ENCODE data around the gene ANKZF1. TPM values are rescaled to one million over a fixed set of nuclear protein-coding genes. Genes with fewer than 3 reads are reported as not detected.

ANKZF1 gene
- total RNA-seq, 5 donors from 2014 or later (not counting 1 experiment from before 2014, with no cell fraction given): 119 to 220 (median 194) TPM

DNA sequence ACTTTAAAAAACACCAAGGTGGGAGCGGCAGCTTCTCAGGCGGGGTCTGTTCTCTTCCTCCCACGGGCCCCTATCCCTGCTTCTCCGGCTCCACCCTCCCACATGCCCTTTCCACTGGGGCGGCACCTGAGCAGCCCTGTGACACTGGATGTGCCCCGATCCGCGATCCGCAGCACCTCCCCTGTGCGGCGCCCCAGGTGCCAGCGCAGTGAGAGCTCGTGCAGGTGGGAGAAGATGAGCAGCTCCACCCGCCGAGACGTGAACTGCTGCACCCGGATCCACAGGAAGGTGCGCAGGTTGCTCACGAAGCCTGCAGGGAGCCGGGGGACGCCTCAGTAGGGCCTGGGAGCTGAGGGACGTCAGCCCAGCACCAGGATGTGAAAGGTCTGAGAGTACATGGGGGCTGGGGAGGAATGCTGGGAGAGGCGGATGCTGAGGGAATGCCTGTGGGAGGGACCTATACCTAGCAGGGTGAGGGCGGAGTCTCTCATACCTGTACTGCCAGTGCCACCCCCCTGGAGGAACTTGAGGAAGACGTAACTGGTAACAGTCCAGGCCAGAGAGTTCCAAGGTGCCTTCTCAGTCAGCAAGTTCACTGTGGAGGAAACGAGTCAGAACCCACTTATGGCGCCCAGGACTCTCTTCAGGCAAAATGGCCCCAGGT is 13.6 kb upstream of the ANKZF1 start:
- peaks cover 19 to 32% (median 23%) of the 10 kb centered on the region in 3 donors for H3K4me1 Mint-ChIP-seq
- no peak overlapping the region for H3K27ac ChIP-seq (ENCODE audit: low read length)
- no peak overlapping the region for H3K4me3 Mint-ChIP-seq
- H3K36me3 ChIP-seq (ENCODE audit: control insufficient read depth in 2 of 2, extremely low read depth in 1 of 2, insufficient read depth in 1 of 2, low read length in 1 of 2): peaks cover 2 to 15% of the 10 kb centered on the region in 2 donors
- POLR2A ChIA-PET: no interaction called here
- peaks cover 4 to 29% of the 10 kb centered on the region in 2 experiments for H3K4me1 ChIP-seq (ENCODE audit: control insufficient read depth in 1 of 2, extremely low read depth in 1 of 2, insufficient read depth in 2 of 2, low read length in 2 of 2)
- H3K4me3 ChIP-seq (ENCODE audit: control insufficient read depth in 1 of 2, extremely low read depth in 1 of 2, low read length in 1 of 2): no peak overlapping the region
- DNase-seq: no peak
- no peak for ATAC-seq (replicated peaks in 1 of 4)
- no peak overlapping the region for H3K27ac Mint-ChIP-seq
- no peaks in the 10 kb centered on the region for H3K27me3 ChIP-seq (replicated peaks in 1 of 2; ENCODE audit: control insufficient read depth in 2 of 2, extremely low read depth in 1 of 2, insufficient read depth in 2 of 2, low read length in 1 of 2)
- H3K9me3 ChIP-seq: no peaks in the 10 kb centered on the region
- CTCF ChIA-PET: interaction anchor here in 1 of 2 donors (0.6 to 1.1 kb wide), 3 partner anchors 45 to 59 kb away, joined by 3 read pairs; partner anchors contain the start of gene SLC23A3
- no peaks in the 10 kb centered on the region for H3K27me3 Mint-ChIP-seq
- peaks cover 10% of the 10 kb centered on the region for H3K36me3 Mint-ChIP-seq
- no peaks in the 10 kb centered on the region for H3K9me3 Mint-ChIP-seq
- WGBS (ENCODE audit: insufficient coverage): 89% methylated on average over 19 of the region's 27 CpGs

GRCh38 chr2:219216535-219216915 is 13.1 kb upstream of the ANKZF1 start:
- Histone ChIP-seq H3K27me3 (replicated peaks in 1 of 2; ENCODE audit: control insufficient read depth in 2 of 2, extremely low read depth in 1 of 2, insufficient read depth in 2 of 2, low read length in 1 of 2) (no peaks in the 10 kb centered on the region), H3K27ac (ENCODE audit: low read length) (no peak overlapping the region), H3K4me1 (ENCODE audit: control insufficient read depth in 1 of 2, extremely low read depth in 1 of 2, insufficient read depth in 2 of 2, low read length in 2 of 2) (peaks cover 4 to 25% of the 10 kb centered on the region in 2 experiments), H3K4me3 (ENCODE audit: control insufficient read depth in 1 of 2, extremely low read depth in 1 of 2, low read length in 1 of 2) (no peak overlapping the region), H3K9me3 (no peaks in the 10 kb centered on the region), H3K36me3 (ENCODE audit: control insufficient read depth in 2 of 2, extremely low read depth in 1 of 2, insufficient read depth in 1 of 2, low read length in 1 of 2) (peaks cover 7 to 20% of the 10 kb centered on the region in 2 donors)
- ATAC-seq (replicated peaks in 1 of 4) (no peak), DNase-seq (no peak)
- H3K4me1 Mint-ChIP-seq: peaks cover 14 to 27% (median 20%) of the 10 kb centered on the region in 3 donors
- no peaks in the 10 kb centered on the region for H3K27me3 Mint-ChIP-seq
- ChIA-PET CTCF (interaction anchor here (0.6 to 1.1 kb wide), 4 partner anchors 19 to 60 kb away, joined by 3 to 7 read pairs (median 3); partner anchors contain the start of gene SLC23A3 (in 1 of the 2)), POLR2A (no interaction called here)
- H3K27ac Mint-ChIP-seq: peak overlapping the region in 1 of 2 donors; percentile 71
- peak overlapping the region in 1 of 3 donors; percentile 83 for H3K4me3 Mint-ChIP-seq
- WGBS (ENCODE audit: insufficient coverage): 88% methylated on average over 5 of the region's 6 CpGs
- H3K36me3 Mint-ChIP-seq: peaks cover 15% of the 10 kb centered on the region
- no peaks in the 10 kb centered on the region for H3K9me3 Mint-ChIP-seq

GRCh38 chr2:219218217-219218731 is 11.3 kb upstream of the ANKZF1 start:
- H3K4me1 Mint-ChIP-seq: peaks cover 12 to 25% (median 20%) of the 10 kb centered on the region in 3 donors
- Histone ChIP-seq H3K27ac (ENCODE audit: low read length) (no peak overlapping the region), H3K4me3 (ENCODE audit: control insufficient read depth in 1 of 2, extremely low read depth in 1 of 2, low read length in 1 of 2) (peak overlapping the region; percentile 56 to 67), H3K36me3 (ENCODE audit: control insufficient read depth in 2 of 2, extremely low read depth in 1 of 2, insufficient read depth in 1 of 2, low read length in 1 of 2) (peaks cover 11 to 35% of the 10 kb centered on the region in 2 donors), H3K9me3 (no peaks in the 10 kb centered on the region), H3K4me1 (ENCODE audit: control insufficient read depth in 1 of 2, extremely low read depth in 1 of 2, insufficient read depth in 2 of 2, low read length in 2 of 2) (peaks cover 4 to 25% of the 10 kb centered on the region in 2 experiments), H3K27me3 (replicated peaks in 1 of 2; ENCODE audit: control insufficient read depth in 2 of 2, extremely low read depth in 1 of 2, insufficient read depth in 2 of 2, low read length in 1 of 2) (no peaks in the 10 kb centered on the region)
- peaks cover 18% of the 10 kb centered on the region for H3K36me3 Mint-ChIP-seq
- ChIA-PET POLR2A (no interaction called here), CTCF (interaction anchor here (0.9 to 1.7 kb wide), 6 partner anchors 23 to 77 kb away, joined by 3 to 5 read pairs (median 4); partner anchors contain the start of gene CNPPD1 (in 1 of the 2))
- DNase-seq (peak in 7 of 35 experiments; percentile 12 to 38 (median 22)), ATAC-seq (replicated peaks in 1 of 4) (peak; percentile 42 to 58 (median 52))
- H3K4me3 Mint-ChIP-seq: peak overlapping the region; percentile 76 to 83 (median 78)
- no peaks in the 10 kb centered on the region for H3K9me3 Mint-ChIP-seq
- H3K27me3 Mint-ChIP-seq: no peaks in the 10 kb centered on the region
- WGBS (ENCODE audit: insufficient coverage): 3% methylated on average over 37 of the region's 37 CpGs
- peak overlapping the region; percentile 69 to 79 for H3K27ac Mint-ChIP-seq

- ATAC-seq (replicated peaks in 1 of 4) (peak; percentile 84 to 90 (median 88)), DNase-seq (peak; percentile 72 to 90 (median 80))
- 10% methylated on average over 54 of the region's 71 CpGs for WGBS (ENCODE audit: insufficient coverage)
- ChIA-PET POLR2A (interaction anchor here in 1 of 2 donors (0.5 kb wide), 2 partner anchors 32 to 34 kb away, joined by 3 to 4 read pairs; no protein-coding TSS in a partner anchor), CTCF (interaction anchor here (0.9 to 1.7 kb wide), 6 partner anchors 13 to 169 kb away, joined by 3 to 5 read pairs (median 4); partner anchors contain the start of genes DNPEP (in 1 of the 2) and ZFAND2B (in 1 of the 2))
- peak within 1 kb of the TSS; percentile 69 to 79 for H3K27ac Mint-ChIP-seq
- H3K4me1 Mint-ChIP-seq: peaks cover 12 to 26% (median 20%) of the 10 kb centered on the region in 3 donors
- peak within 1 kb of the TSS; percentile 56 to 67 for H3K4me3 ChIP-seq (ENCODE audit: control insufficient read depth in 1 of 2, extremely low read depth in 1 of 2, low read length in 1 of 2)
- H3K27me3 Mint-ChIP-seq: no peaks in the 10 kb centered on the region
- no peaks in the 10 kb centered on the region for H3K27me3 ChIP-seq (replicated peaks in 1 of 2; ENCODE audit: control insufficient read depth in 2 of 2, extremely low read depth in 1 of 2, insufficient read depth in 2 of 2, low read length in 1 of 2)
- peaks cover 22% of the 10 kb centered on the region for H3K36me3 Mint-ChIP-seq
- peak within 1 kb of the TSS; percentile 76 to 83 (median 78) for H3K4me3 Mint-ChIP-seq
- peaks cover 4 to 25% of the 10 kb centered on the region in 2 experiments for H3K4me1 ChIP-seq (ENCODE audit: control insufficient read depth in 1 of 2, extremely low read depth in 1 of 2, insufficient read depth in 2 of 2, low read length in 2 of 2)
- H3K9me3 ChIP-seq: no peaks in the 10 kb centered on the region
- peaks cover 18 to 40% of the 10 kb centered on the region in 2 donors for H3K36me3 ChIP-seq (ENCODE audit: control insufficient read depth in 2 of 2, extremely low read depth in 1 of 2, insufficient read depth in 1 of 2, low read length in 1 of 2)
- H3K9me3 Mint-ChIP-seq: no peaks in the 10 kb centered on the region
- H3K27ac ChIP-seq (ENCODE audit: low read length): peak within 1 kb of the TSS; percentile 31
Measured at GRCh38 chr2:219218732-219219701, 10.6 kb upstream of the ANKZF1 start, which contains the start of gene ABCB6. ABCB6 (minus strand) TSS chr2:219218958; CDS start chr2:219218673, 285 bp downstream.

DNA sequence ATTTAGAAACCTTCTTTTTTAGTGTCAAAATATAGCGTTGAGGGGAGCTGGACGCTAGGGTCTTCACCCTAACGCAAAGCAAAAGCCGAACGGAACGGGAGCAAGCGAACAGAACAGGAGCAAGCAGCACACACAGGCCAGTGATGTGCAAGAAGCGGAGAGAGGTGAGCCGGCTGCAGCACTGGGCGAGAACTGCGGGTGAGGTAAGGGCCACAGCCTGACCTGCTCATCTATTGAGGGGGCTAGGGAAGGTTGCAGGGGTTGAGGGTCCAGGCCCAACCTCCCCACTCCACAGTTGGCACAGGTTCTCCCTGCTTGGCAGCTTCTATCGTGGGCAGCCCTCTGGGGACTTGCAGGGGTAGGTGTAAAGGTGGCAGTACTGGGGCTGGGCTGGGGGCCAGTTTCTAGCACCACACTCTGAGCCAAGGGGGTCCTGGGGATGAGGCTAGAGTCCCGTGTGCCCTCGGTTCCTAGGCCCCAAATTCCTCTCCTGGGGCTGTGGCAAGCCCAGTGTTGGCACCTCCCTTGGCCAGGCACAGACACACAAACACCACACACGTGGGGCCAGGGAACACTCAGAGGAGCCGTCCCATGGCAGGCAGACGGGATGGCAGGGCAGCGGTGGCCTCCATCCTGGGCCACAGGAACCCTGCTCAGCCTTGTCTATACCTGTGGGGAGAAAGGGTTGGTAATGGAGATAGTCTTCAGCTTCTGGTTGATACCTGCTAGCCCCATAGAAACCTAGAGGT is 9.6 kb upstream of the ANKZF1 start:
- ATAC-seq (replicated peaks in 1 of 4): no peak
- H3K4me3 ChIP-seq (ENCODE audit: control insufficient read depth in 1 of 2, extremely low read depth in 1 of 2, low read length in 1 of 2): no peak overlapping the region
- Mint-ChIP-seq H3K27ac (peak overlapping the region in 1 of 2 donors; percentile 12), H3K36me3 (peaks cover 26% of the 10 kb centered on the region), H3K4me3 (peak overlapping the region; percentile 21 to 83 (median 76)), H3K27me3 (no peaks in the 10 kb centered on the region), H3K4me1 (peaks cover 15 to 29% (median 20%) of the 10 kb centered on the region in 3 donors), H3K9me3 (no peaks in the 10 kb centered on the region)
- H3K27ac ChIP-seq (ENCODE audit: low read length): no peak overlapping the region
- CTCF ChIA-PET: interaction anchor here in 1 of 2 donors (0.9 to 1.7 kb wide), 2 partner anchors 75 to 168 kb away, joined by 4 to 5 read pairs; partner anchors contain the start of gene DNPEP
- no peak for DNase-seq
- H3K36me3 ChIP-seq (ENCODE audit: control insufficient read depth in 2 of 2, extremely low read depth in 1 of 2, insufficient read depth in 1 of 2, low read length in 1 of 2): peaks cover 21 to 49% of the 10 kb centered on the region in 2 donors
- no peaks in the 10 kb centered on the region for H3K9me3 ChIP-seq
- H3K4me1 ChIP-seq (ENCODE audit: control insufficient read depth in 1 of 2, extremely low read depth in 1 of 2, insufficient read depth in 2 of 2, low read length in 2 of 2): peaks cover 4 to 25% of the 10 kb centered on the region in 2 experiments
- POLR2A ChIA-PET: interaction anchor here in 1 of 2 donors (0.5 kb wide), 1 partner anchor 31 kb away, joined by 3 read pairs; no protein-coding TSS in a partner anchor
- H3K27me3 ChIP-seq (replicated peaks in 1 of 2; ENCODE audit: control insufficient read depth in 2 of 2, extremely low read depth in 1 of 2, insufficient read depth in 2 of 2, low read length in 1 of 2): no peaks in the 10 kb centered on the region
- WGBS (ENCODE audit: insufficient coverage): 94% methylated on average over 11 of the region's 18 CpGs
